Loucy (cell line): ENCODE measurements around the gene SND1.

ENCODE experiments used
- H2AFZ ChIP-seq: fragments of 200-600 bp; sonication (generic); 2 replicates; pipeline ENCODE4 v1.6.0; 2016; ENCODE audit warnings: antibody characterized with exemption, mild to moderate bottlenecking, low read length, moderate library complexity
- H3F3A ChIP-seq: fragments of 200-600 bp; 2 replicates; pipeline ENCODE4 v1.6.0; 2016; ENCODE audit warnings: antibody characterized with exemption, low read depth, mild to moderate bottlenecking
- H3K27me3 ChIP-seq: fragments of 200-600 bp; sonication (generic); 2 replicates; pipeline ENCODE4 v1.6.1; 2014; ENCODE audit warnings: low read length, mild to moderate bottlenecking; ENCODE audit not compliant: insufficient read depth, poor library complexity, severe bottlenecking
- H3K36me3 ChIP-seq: fragments of 200-600 bp; sonication (generic); 2 replicates; pipeline ENCODE4 v1.6.1; 2016; ENCODE audit warnings: low read length; ENCODE audit not compliant: insufficient read depth
- H3K4me1 ChIP-seq: fragments of 200-600 bp; sonication (generic); 2 replicates; pipeline ENCODE4 v1.5.1; 2014; ENCODE audit warnings: low read length, mild to moderate bottlenecking; ENCODE audit not compliant: insufficient read depth, poor library complexity, severe bottlenecking
- H3K4me2 ChIP-seq: fragments of 200-600 bp; sonication (generic); 2 replicates; pipeline ENCODE4 v1.6.0; 2014; ENCODE audit warnings: antibody characterized with exemption, low read length, low read depth, mild to moderate bottlenecking; ENCODE audit not compliant: poor library complexity, severe bottlenecking
- H3K4me3 ChIP-seq: fragments of 200-600 bp; sonication (generic); 2 replicates; pipeline ENCODE4 v1.5.1; 2014; ENCODE audit warnings: low read length, mild to moderate bottlenecking, mixed read lengths; ENCODE audit not compliant: poor library complexity, severe bottlenecking
- H3K79me2 ChIP-seq: fragments of 200-600 bp; sonication (generic); 2 replicates; pipeline ENCODE4 v1.6.1; 2014; ENCODE audit warnings: low read length; ENCODE audit not compliant: insufficient read depth
- H3K9ac ChIP-seq: fragments of 200-600 bp; sonication (generic); 2 replicates; pipeline ENCODE4 v1.6.0; 2014; ENCODE audit warnings: mild to moderate bottlenecking, low read depth, low read length, moderate library complexity; ENCODE audit not compliant: poor library complexity, severe bottlenecking
- H3K9me2 ChIP-seq: fragments of 200-600 bp; sonication (generic); replicated peaks from 2 replicates; pipeline ENCODE4 v1.6.1; 2016; ENCODE audit warnings: low read depth, low read length, mixed read lengths
- H3K9me3 ChIP-seq: fragments of 200-600 bp; sonication (generic); 2 replicates; pipeline ENCODE4 v1.6.1; 2014; ENCODE audit warnings: mild to moderate bottlenecking, antibody characterized with exemption, low read length, low read depth; ENCODE audit not compliant: insufficient read depth
- H4K20me1 ChIP-seq: fragments of 200-600 bp; sonication (generic); 2 replicates; pipeline ENCODE4 v1.6.0; 2014; ENCODE audit warnings: antibody characterized with exemption, low read length, mild to moderate bottlenecking; ENCODE audit not compliant: insufficient read depth, poor library complexity, severe bottlenecking
- CTCF ChIP-seq: fragments of 200-600 bp; sonication (generic); conservative IDR thresholded peaks from 2 replicates; pipeline ENCODE4 v1.5.1; 2014; ENCODE audit warnings: mild to moderate bottlenecking, antibody characterized with exemption, low read length
- EZH2phosphoT487 ChIP-seq: fragments of 200-600 bp; IDR thresholded peaks from 2 replicates; pipeline ENCODE4 v1.6.1; 2018; ENCODE audit warnings: antibody characterized with exemption, mild to moderate bottlenecking, moderate library complexity, borderline replicate concordance

SND1 gene

GRCh38 chr7:127741764-127742375, 89.9 kb downstream of the SND1 start:
- H4K20me1 ChIP-seq = peaks cover 4% of the 10 kb centered on the region
- TF ChIP-seq EZH2phosphoT487 (no peak), CTCF (no peak)

GRCh38 chr7:127745445-127745844, 93.5 kb downstream of the SND1 start:
- H3K9me2 ChIP-seq = no peaks in the 10 kb centered on the region
- H4K20me1 ChIP-seq = peaks cover 4% of the 10 kb centered on the region
- no peak overlapping the region for H3K4me3 ChIP-seq
- no peak overlapping the region for H3K4me2 ChIP-seq
- no peaks in the 10 kb centered on the region for H3F3A ChIP-seq
- H2AFZ ChIP-seq = no peak overlapping the region
- H3K9ac ChIP-seq = no peak overlapping the region
- no peaks in the 10 kb centered on the region for H3K27me3 ChIP-seq
- H3K9me3 ChIP-seq = no peaks in the 10 kb centered on the region
- H3K79me2 ChIP-seq = peaks cover 42% of the 10 kb centered on the region
- peaks cover 17% of the 10 kb centered on the region; the same call in 1 of the 2 replicates for H3K36me3 ChIP-seq
- no peaks in the 10 kb centered on the region for H3K4me1 ChIP-seq
- TF ChIP-seq EZH2phosphoT487 (no peak), CTCF (no peak)

More at GRCh38 chr7:127741764-127742375, 89.9 kb downstream of the SND1 start:
- Histone ChIP-seq H3K79me2 (peaks cover 37% of the 10 kb centered on the region; the same call in 1 of the 2 replicates), H3K4me2 (no peak overlapping the region), H3K4me3 (no peak overlapping the region), H2AFZ (no peak overlapping the region), H3K36me3 (peaks cover 25% of the 10 kb centered on the region; the same call in 1 of the 2 replicates), H3K9me2 (no peaks in the 10 kb centered on the region), H3K9me3 (no peaks in the 10 kb centered on the region), H3K9ac (no peak overlapping the region), H3K4me1 (peaks cover 6% of the 10 kb centered on the region), H3F3A (no peaks in the 10 kb centered on the region), H3K27me3 (no peaks in the 10 kb centered on the region)

- peaks cover 60% of the 10 kb centered on the region for H3K79me2 ChIP-seq
Observed at GRCh38 chr7:127751062-127751461, 99.1 kb downstream of the SND1 start.

More at GRCh38 chr7:127751062-127751461, 99.1 kb downstream of the SND1 start:
- no peaks in the 10 kb centered on the region for H4K20me1 ChIP-seq
- H3F3A ChIP-seq = no peaks in the 10 kb centered on the region
- no peak overlapping the region for H3K9ac ChIP-seq
- H2AFZ ChIP-seq = no peak overlapping the region
- peaks cover 27% of the 10 kb centered on the region for H3K4me1 ChIP-seq
- H3K9me2 ChIP-seq = no peaks in the 10 kb centered on the region
- H3K9me3 ChIP-seq = no peaks in the 10 kb centered on the region
- TF ChIP-seq CTCF (no peak), EZH2phosphoT487 (no peak)
- peaks cover 7% of the 10 kb centered on the region; the same call in 1 of the 2 replicates for H3K36me3 ChIP-seq
- no peaks in the 10 kb centered on the region for H3K27me3 ChIP-seq
- H3K4me2 ChIP-seq = no peak overlapping the region
- H3K4me3 ChIP-seq = no peak overlapping the region
